ENCODE measurements around the gene SLC41A1. TPM values are rescaled to one million over a fixed set of nuclear protein-coding genes. Genes with fewer than 3 reads are reported as not detected.

SLC41A1 gene
- total and polyA plus RNA-seq, 9 of the 15 experiments (the other 6 are each of a cell fraction or from before 2014, with no cell fraction given) = 4.1 to 29.3 (median 11.4) TPM

GRCh38 chr1:205741681-205742080, 71.3 kb downstream of the SLC41A1 start:
- POLR2A ChIA-PET = interaction anchor here (0.5 to 3.5 kb wide), 4 partner anchors 10 to 159 kb away, joined by 3 to 32 read pairs (median 3); no protein-coding TSS in a partner anchor
- in situ Hi-C loops (cut with MboI) = no loop called here
- Histone ChIP-seq H3K27ac (ENCODE audit: extremely low read depth, low read depth, low read length) (no peak overlapping the region; the same call in 2 of the 3 replicates), H2AFZ (ENCODE audit: low read depth, low read length) (no peak overlapping the region), H3K27me3 (ENCODE audit: control insufficient read depth in 2 of 2, insufficient read depth in 2 of 2, low read length in 2 of 2) (no peaks in the 10 kb centered on the region), H3K9me1 (ENCODE audit: control insufficient read depth, insufficient read depth, low read length) (no peaks in the 10 kb centered on the region), H3K79me2 (ENCODE audit: control insufficient read depth, insufficient read depth, low read length) (peaks cover 96% of the 10 kb centered on the region), H3K4me2 (ENCODE audit: insufficient read depth, low read length) (no peak overlapping the region), H3K9me3 (replicated peaks; ENCODE audit: control insufficient read depth, insufficient read depth, low read depth, low read length) (no peaks in the 10 kb centered on the region), H3K36me3 (ENCODE audit: control insufficient read depth, insufficient read depth, low read length) (peaks cover 64% of the 10 kb centered on the region), H3K9ac (ENCODE audit: insufficient read depth in 1 of 2, low read depth in 2 of 2, low read length in 2 of 2) (no peak overlapping the region), H3K4me1 (replicated peaks in 1 of 2; ENCODE audit: control insufficient read depth in 2 of 2, insufficient read depth in 2 of 2, low read length in 2 of 2) (peaks cover 11 to 14% of the 10 kb centered on the region in 2 experiments; a peak in 3 of 5 replicates), H4K20me1 (replicated peaks; ENCODE audit: control insufficient read depth, insufficient read depth, low read length) (peaks cover 12% of the 10 kb centered on the region), H3K4me3 (no peak overlapping the region)
- WGBS (ENCODE audit: insufficient coverage, low coverage, missing lambda C conversion rate) = 36% methylated on average over 1 of the region's 1 CpG
- no TSS peak for BruUV-seq (replicated peaks)
- DNase-seq (ENCODE audit: extremely low read depth in 1 of 4, low spot score in 3 of 4) = no peak
- no peak for FAIRE-seq
- CTCF ChIA-PET (ENCODE audit: low intra/inter-chr PET ratio) = no interaction called here
- intact Hi-C loops (cut with micrococcal nuclease) = no loop called here
- TF ChIP-seq PKNOX1 (IDR thresholded peaks at IDR 0.05) (peak; percentile 42), ZNF778 (CRISPR knock-in tag; IDR thresholded peaks at IDR 0.05) (no peak), PBX2 (CRISPR knock-in tag; IDR thresholded peaks at IDR 0.05; ENCODE audit: low read depth) (no peak), PBX2 (tag; conservative IDR thresholded peaks at IDR 0.05; ENCODE audit: low read depth) (peak; percentile 54; the same call in 1 of the 2 replicates), MEIS2 (IDR thresholded peaks at IDR 0.05; ENCODE audit: partially characterized antibody) (peak; percentile 68)
- ATAC-seq = no peak

Data from K562 (cell line).